Fibroblast of skin of right biceps (primary cell): ENCODE data around the gene PPP1R10.
"Not testable (repeated sequence)": the region's sequence is repeated elsewhere in the genome, so short reads cannot be mapped to it uniquely, and the experiment has no call there.

ENCODE experiments used
- DNase-seq: peaks from one replicate; pipeline ENCODE4 v3.0.0-alpha.2; 2013

PPP1R10 gene

GRCh38 chr6:30616811-30617564, at the start of gene PPP1R10:
PPP1R10 (minus strand) TSS chr6:30617243; CDS start chr6:30609944, 7,299 bp downstream.
- peak; percentile 100 for DNase-seq

- not testable (repeated sequence) for DNase-seq
Measured at GRCh38 chr6:30666300-30666699, 49.3 kb upstream of the PPP1R10 start.

DNA sequence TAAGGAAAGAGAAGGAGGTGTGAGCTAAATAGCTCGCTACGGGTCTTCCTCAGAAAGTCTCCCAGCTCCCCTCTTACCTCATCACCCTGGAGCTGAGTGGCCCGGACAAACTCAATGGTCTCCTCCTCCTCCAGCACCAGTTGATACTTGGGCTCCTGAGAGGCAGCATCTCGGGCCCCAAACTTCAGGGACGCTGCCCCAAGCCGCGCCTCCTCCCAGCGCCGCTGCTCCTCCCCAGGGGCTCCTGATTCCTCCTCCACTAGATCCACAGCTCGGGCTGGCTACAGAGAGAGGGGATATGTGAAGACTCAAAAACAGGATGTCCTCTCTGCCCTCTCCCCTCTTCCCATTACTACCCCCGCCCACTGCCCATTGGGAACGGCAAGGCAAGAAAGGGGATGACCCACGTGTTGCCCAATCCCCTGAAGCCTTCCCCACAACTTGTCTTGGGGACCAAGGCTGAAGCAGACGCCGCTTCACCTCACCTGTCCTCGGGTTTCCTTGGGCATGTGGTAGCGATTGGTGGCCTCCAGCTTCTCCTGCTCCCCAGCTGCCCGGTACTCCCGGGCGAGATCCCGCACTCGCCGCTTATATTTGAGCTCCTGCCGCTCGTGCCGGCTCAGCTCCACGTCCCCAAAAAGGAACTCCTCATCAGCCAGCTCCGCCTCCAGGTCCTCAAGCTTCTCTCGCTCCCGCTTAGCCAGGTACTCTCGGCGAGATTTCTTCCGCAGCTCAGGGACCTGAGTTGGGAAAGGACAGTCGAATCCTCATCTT, 48.1 kb upstream of the PPP1R10 start:
- DNase-seq = no peak

- not testable (repeated sequence) for DNase-seq
Measured at GRCh38 chr6:30657922-30658321, 40.9 kb upstream of the PPP1R10 start.

- no peak for DNase-seq
Measured at GRCh38 chr6:30657454-30657853, 40.4 kb upstream of the PPP1R10 start.

DNA sequence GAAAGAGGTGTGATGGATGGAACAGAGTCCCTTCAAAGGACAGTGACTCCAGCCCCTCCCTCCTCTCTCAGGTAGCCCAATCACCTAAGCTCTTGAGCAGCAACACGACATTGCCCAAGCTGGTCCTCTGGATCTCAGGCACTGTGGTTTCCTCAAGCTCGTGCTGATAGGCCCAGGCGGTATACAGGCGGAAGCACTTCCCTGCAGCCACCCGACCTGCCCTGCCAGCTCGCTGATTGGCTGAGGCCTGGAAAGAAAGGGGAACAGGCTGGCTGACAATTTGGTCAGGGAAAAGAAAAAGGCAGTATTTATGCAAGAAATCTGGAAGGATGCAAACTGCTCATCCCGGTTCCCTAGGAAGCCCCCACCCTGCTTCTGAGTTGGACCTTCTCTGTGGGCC, 39.5 kb upstream of the PPP1R10 start:
- DNase-seq = no peak

DNA sequence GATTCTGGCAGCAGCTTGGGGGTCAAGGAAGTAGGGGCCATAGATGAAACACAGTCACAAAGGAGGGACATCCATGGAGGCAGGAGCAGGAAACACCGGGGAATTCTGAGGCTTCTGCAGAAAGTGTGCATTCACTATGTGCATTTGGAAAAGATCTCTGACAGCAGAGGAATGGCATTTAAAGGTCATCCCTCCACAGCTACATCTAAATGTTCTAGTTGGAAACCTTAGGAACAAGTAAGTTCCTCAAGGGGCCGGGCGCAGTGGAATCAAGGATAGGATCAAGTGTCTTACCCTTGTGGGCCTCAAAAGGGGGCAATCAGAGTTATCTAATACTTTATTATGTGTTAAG, 38.7 kb upstream of the PPP1R10 start:
- no peak for DNase-seq

DNA sequence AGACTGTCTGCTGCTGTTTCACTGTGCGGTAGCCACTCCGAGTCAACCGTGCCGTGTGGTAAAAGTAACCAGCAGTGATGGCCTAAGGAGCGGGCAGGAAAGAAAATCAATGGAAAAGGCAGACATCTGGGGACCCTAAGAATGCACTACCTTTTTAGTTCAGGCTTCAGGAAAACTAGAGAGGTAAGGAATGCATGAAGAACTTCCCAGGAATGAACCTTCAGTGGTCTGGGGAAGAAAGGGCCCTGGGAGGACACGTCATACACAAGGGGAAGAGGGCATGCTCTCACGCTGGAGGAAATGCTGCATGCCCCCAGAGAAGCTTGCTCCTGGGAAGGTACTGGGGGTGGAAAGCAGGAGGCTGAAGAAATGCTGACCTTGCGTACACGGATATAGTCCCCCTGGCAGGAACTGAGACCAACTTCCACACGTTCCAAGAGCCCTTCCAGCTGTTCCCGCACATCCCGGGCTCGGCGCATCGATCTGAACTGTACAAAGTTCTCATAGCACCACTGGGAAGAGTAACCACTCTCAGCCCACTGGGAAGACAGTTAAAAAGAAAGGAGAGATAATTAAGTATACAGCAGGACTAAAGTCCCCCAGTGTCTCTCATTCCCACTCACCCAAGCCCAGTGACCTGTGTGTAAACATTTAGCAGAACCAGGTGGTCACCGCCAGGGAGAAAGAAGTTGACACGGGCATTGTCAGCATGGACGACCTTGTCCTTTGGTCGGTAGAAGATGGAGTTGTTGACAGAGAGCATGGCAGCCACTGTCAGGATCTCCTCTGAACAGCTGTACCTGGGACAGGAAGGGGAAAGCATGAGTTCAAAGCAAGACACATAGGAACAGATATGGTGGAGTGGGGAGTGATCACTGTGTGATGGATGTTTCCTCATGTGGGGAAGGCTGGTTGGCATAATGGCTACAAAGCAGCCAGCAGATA, 38.0 kb upstream of the PPP1R10 start:
- DNase-seq = no peak

- DNase-seq = no peak
Measured at GRCh38 chr6:30651143-30651542, 34.1 kb upstream of the PPP1R10 start.

GRCh38 chr6:30647242-30648116, 30.4 kb upstream of the PPP1R10 start:
- DNase-seq = peak; percentile 59

- peak; percentile 92 for DNase-seq
Measured at GRCh38 chr6:30646450-30647241, 29.6 kb upstream of the PPP1R10 start, which contains the start of gene C6orf136. C6orf136 (plus strand) TSS chr6:30647133; CDS start chr6:30647232, 99 bp downstream.

DNA sequence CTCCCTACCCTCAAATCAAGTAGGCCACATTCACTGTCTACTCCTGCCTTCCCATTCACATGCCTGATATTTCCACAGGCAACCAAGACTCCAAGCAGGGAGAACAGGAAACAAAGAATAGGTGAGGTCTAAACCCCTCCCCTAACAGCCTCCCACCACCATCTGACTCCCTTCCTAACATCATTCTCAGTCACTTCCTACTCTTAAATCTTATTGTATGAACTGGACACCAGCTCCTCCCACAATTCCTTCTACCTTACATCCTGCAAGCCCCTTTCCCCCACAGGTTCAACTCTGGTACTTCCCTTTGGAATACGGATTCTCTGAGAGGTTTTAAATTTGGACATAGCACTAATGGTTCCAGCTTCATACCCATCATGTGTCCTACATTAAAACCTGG, 28.9 kb upstream of the PPP1R10 start:
- no peak for DNase-seq

- no peak for DNase-seq
Measured at GRCh38 chr6:30644769-30645168, 27.7 kb upstream of the PPP1R10 start.

GRCh38 chr6:30643656-30644055, 26.6 kb upstream of the PPP1R10 start:
- no peak for DNase-seq

- no peak for DNase-seq
Measured at GRCh38 chr6:30641048-30641447, 24.0 kb upstream of the PPP1R10 start.

GRCh38 chr6:30640481-30640880, 23.4 kb upstream of the PPP1R10 start:
- no peak for DNase-seq

DNA sequence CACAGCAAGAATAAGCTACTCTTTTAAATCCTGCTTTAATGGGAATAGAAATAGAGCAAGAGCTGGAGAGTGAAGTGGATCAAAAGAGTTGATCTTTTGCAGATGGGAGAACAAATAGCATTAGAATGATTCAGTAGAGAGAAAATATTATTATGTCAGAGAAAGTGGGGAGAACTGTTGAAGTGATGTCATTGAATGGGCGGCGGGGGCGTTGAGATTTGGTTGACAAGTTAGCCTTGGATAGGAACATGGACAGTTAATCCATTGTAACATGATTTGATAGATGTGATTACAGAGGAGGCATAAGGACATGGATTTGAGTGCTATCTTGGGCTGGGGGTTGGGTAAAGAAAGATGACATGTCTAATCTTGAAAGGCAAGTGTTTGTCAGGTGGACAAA, 18.8 kb upstream of the PPP1R10 start:
- DNase-seq = no peak

- peak; percentile 79 for DNase-seq
Measured at GRCh38 chr6:30626484-30627366, 9.7 kb upstream of the PPP1R10 start, which contains the start of gene ATAT1. ATAT1 (plus strand) TSS chr6:30626874.

DNA sequence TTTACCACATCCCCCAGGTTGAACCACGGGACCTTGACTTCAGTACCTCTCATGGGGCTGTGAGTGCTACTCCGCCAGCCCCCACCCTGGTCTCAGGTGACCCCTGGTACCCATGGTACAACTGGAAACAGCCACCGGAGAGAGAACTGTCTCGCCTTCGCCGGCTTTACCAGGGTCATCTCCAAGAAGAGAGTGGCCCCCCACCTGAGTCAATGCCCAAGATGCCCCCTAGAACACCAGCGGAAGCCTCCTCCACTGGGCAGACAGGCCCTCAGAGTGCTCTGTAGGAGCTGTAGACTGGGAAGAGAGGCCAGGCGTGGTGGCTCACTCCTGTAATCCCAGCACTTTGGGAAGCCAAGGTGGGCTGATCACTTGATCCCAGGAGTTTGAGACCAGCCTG, 8.5 kb upstream of the PPP1R10 start:
- DNase-seq = no peak

GRCh38 chr6:30619561-30619960, 2.5 kb upstream of the PPP1R10 start:
- no peak for DNase-seq
